ENCODE results near the gene AGO4. TPM values are rescaled to one million over a fixed set of nuclear protein-coding genes. Genes with fewer than 3 reads are reported as not detected.
"Not testable (repeated sequence)": the region's sequence is repeated elsewhere in the genome, so short reads cannot be mapped to it uniquely, and the experiment has no call there.

The AGO4 gene
- total RNA-seq, 4 donors from 2014 or later: 25.0 to 45.5 (median 31.1) TPM

DNA sequence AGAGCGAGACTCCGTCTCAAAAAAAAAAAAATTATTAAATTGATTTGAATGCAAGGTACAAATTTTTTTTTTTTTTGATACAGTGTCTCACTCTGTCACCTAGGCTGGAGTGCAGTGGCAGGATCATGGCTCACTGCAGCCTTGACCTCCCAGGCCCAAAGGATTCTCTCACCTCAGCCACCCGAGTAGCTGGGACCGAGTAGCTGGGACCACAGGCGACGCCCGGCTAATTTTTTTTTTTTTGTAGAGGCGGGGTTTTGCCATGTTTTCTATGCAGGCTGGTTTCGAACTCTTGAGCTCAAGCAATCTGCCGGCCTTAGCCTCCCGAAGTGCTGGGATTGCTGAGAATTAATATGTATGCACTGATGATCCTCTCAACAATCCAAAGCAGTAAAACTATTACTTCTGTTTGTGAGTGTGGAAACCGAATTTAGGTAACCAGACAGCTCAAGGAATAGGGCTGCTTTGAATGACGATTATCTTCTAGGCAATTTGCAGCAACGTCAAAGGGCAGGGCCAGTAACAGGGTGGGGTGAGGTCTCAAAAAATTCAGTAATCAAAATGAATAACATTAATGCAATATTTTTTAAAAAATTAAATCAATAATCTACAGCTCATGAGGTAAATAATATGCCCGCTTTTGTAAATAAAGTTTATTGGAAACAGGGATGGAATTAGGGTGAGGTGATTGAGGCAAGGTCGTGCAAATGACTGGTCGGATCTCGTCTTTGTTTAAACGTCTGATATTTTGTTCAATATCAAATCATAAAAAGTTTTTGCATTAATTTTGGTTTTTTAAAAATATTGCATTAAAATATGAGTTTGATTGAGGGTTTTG, 39.2 kb upstream of the AGO4 start:
- peak overlapping the region; percentile 56 to 88 for H3K4me3 ChIP-seq
- ATAC-seq: no peak
- peak overlapping the region; percentile 14 to 85 (median 84) for H3K27ac ChIP-seq
- 12 to 37% methylated on average over 9 to 18 of the region's 19 CpGs for WGBS, 2 donors (ENCODE audit: low coverage in 1 of 2)
- TF ChIP-seq, protein P1, sequence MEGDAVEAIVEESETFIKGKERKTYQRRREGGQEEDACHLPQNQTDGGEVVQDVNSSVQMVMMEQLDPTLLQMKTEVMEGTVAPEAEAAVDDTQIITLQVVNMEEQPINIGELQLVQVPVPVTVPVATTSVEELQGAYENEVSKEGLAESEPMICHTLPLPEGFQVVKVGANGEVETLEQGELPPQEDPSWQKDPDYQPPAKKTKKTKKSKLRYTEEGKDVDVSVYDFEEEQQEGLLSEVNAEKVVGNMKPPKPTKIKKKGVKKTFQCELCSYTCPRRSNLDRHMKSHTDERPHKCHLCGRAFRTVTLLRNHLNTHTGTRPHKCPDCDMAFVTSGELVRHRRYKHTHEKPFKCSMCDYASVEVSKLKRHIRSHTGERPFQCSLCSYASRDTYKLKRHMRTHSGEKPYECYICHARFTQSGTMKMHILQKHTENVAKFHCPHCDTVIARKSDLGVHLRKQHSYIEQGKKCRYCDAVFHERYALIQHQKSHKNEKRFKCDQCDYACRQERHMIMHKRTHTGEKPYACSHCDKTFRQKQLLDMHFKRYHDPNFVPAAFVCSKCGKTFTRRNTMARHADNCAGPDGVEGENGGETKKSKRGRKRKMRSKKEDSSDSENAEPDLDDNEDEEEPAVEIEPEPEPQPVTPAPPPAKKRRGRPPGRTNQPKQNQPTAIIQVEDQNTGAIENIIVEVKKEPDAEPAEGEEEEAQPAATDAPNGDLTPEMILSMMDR (IDR thresholded peaks at IDR 0.05): no peak
- no peak for TF ChIP-seq EP300 (IDR thresholded peaks at IDR 0.05)
- H3K9me3 ChIP-seq: no peaks in the 10 kb centered on the region
- no peaks in the 10 kb centered on the region for H3K36me3 ChIP-seq
- H3K27me3 ChIP-seq: no peaks in the 10 kb centered on the region
- H3K4me1 ChIP-seq: peaks cover 0 to 22% (median 4%) of the 10 kb centered on the region in 3 donors

DNA sequence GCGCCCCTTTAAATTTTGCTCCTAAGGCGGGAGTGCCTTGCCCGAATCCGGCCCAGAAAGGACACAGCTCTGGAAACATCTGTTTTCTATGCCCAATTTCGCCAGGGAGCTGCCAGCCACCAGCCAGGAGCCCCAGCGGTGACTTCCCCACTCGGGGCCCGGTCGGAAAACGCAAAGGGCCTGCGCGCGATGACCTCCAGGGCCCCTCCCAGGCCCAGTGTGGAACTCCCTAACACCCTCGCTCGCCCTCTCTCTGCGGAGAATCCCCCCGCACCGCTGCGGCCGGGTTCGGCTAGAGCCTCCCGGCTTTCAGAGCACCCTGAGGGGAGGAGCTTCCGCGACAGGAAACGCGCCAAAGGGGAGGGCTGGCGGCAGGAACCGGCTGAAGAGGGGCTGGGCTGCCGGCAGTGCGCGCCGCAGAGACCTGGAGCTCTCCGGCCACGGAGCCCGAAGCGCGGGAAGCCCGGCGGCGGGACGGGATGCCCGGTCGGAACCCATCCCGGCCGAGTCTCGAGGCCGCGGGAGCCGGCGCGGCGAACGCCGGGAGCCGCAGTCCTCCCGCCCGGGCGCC, 38.5 kb upstream of the AGO4 start:
- Histone ChIP-seq H3K4me3 (peak overlapping the region; percentile 56 to 88), H3K4me1 (peaks cover 0 to 22% (median 4%) of the 10 kb centered on the region in 3 donors), H3K27ac (peak overlapping the region; percentile 14 to 85 (median 84)), H3K9me3 (no peaks in the 10 kb centered on the region), H3K36me3 (no peaks in the 10 kb centered on the region), H3K27me3 (no peaks in the 10 kb centered on the region)
- ATAC-seq: peak; percentile 87
- TF ChIP-seq POLR2A (IDR thresholded peaks at IDR 0.05) (no peak), EP300 (IDR thresholded peaks at IDR 0.05) (no peak), POLR2AphosphoS5 (IDR thresholded peaks at IDR 0.05) (peak; percentile 6)
- TF ChIP-seq, protein P1 (IDR thresholded peaks at IDR 0.05): peak in 2 of 4 experiments; percentile 17 to 46
- 0% methylated on average over 1 to 2 of the region's 58 CpGs for WGBS, 2 donors (ENCODE audit: low coverage in 1 of 2)

DNA sequence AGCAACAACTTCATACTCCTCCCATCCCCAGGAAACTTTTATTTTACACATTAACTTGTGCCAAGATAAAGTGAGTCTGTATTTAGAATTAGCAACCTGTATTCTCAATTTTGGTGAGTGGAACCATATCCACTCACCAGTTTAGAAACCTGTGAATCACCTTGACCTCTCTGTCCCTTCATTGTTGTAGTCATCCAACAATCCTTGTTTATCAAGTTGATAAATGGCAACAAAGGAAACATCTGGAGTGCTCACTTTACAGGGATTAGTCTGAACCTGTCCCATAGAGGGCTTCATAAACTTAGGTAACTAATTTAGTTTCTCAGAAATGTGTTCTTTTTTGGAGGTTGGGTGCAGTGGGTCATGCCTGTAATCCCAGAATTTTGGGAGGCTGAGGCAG, 34.1 kb upstream of the AGO4 start:
- Histone ChIP-seq H3K27me3 (no peaks in the 10 kb centered on the region), H3K4me3 (no peak overlapping the region), H3K4me1 (peaks cover 0 to 17% (median 2%) of the 10 kb centered on the region in 3 donors), H3K36me3 (no peaks in the 10 kb centered on the region), H3K27ac (no peak overlapping the region), H3K9me3 (no peaks in the 10 kb centered on the region)
- no peak for ATAC-seq
- TF ChIP-seq, protein P1 (IDR thresholded peaks at IDR 0.05): no peak

GRCh38 chr1:35776172-35776571, 31.6 kb upstream of the AGO4 start:
- H3K27ac ChIP-seq, ATAC-seq: not testable (repeated sequence)
- WGBS, 2 donors (ENCODE audit: low coverage in 1 of 2): 83 to 84% methylated on average over 2 to 6 of the region's 6 CpGs

DNA sequence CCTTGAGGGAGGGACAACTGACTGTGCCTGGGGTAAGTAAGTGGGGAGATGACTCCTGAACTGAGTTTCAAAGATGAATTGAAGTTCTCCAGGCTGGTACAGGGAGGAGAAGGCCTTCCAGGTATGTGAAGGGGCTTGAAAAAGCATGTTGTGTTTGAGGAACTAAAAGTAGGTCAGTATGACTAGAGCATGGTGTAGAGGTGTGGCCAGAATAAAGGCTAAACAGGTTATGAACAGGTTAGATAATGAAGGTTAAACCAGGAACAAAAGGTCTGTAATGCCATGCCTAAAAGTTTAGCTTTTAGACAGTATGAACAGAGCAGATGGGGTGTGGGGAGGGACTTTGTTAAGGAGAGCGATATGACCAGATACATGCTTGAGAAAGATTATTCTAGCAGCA, 30.7 kb upstream of the AGO4 start:
- H3K27me3 ChIP-seq: no peaks in the 10 kb centered on the region
- no peak overlapping the region for H3K4me3 ChIP-seq
- no peak overlapping the region for H3K27ac ChIP-seq
- no peaks in the 10 kb centered on the region for H3K4me1 ChIP-seq
- 90 to 100% methylated on average over 1 of the region's 1 CpG for WGBS, 2 donors (ENCODE audit: low coverage in 1 of 2)
- H3K36me3 ChIP-seq: no peaks in the 10 kb centered on the region
- no peak for ATAC-seq
- TF ChIP-seq EP300 (IDR thresholded peaks at IDR 0.05) (no peak), POLR2AphosphoS5 (IDR thresholded peaks at IDR 0.05) (no peak), POLR2A (IDR thresholded peaks at IDR 0.05) (no peak)
- TF ChIP-seq, protein P1 (IDR thresholded peaks at IDR 0.05): no peak
- H3K9me3 ChIP-seq: no peaks in the 10 kb centered on the region

More at GRCh38 chr1:35776172-35776571, 31.6 kb upstream of the AGO4 start:
- not testable (repeated sequence) for H3K4me1 ChIP-seq, H3K9me3 ChIP-seq, H3K27me3 ChIP-seq, H3K36me3 ChIP-seq, H3K4me3 ChIP-seq

Measured in gastroesophageal sphincter (tissue), 4 donors.